ENCODE data around the gene FANCM.

DNA sequence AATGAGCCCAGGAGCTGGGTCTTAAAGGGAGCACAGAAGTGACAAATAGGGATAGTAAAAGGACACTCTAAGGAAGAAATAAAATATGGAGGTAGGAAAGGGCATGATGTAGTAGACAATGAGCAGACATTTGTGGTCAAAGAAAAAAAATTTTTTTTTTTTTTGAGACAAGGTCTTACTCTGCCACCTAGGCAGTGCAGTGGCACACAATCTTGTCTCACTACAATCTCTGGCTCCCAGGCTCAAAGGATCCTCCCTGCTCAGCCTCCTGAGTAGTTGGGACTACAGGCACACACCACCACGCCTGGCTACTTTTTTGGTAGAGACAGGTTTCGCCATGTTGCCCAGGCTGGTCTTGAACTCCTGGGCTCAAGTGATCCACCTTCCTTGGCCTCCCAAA is 10.0 kb upstream of the FANCM start:
- TF ChIP-seq POLR2A (IDR thresholded peaks at IDR 0.05) = no peak
- TF ChIP-seq, protein P1, sequence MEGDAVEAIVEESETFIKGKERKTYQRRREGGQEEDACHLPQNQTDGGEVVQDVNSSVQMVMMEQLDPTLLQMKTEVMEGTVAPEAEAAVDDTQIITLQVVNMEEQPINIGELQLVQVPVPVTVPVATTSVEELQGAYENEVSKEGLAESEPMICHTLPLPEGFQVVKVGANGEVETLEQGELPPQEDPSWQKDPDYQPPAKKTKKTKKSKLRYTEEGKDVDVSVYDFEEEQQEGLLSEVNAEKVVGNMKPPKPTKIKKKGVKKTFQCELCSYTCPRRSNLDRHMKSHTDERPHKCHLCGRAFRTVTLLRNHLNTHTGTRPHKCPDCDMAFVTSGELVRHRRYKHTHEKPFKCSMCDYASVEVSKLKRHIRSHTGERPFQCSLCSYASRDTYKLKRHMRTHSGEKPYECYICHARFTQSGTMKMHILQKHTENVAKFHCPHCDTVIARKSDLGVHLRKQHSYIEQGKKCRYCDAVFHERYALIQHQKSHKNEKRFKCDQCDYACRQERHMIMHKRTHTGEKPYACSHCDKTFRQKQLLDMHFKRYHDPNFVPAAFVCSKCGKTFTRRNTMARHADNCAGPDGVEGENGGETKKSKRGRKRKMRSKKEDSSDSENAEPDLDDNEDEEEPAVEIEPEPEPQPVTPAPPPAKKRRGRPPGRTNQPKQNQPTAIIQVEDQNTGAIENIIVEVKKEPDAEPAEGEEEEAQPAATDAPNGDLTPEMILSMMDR (IDR thresholded peaks at IDR 0.05) = no peak
